ENCODE results near the gene NRARP.

Gene NRARP

GRCh38 chr9:137276473-137277328, 25.4 kb downstream of the NRARP start:
- Histone ChIP-seq H3K9me3 (ENCODE audit: control insufficient read depth in 2 of 2, low read length in 2 of 2) (no peaks in the 10 kb centered on the region), H3K4me1 (ENCODE audit: control insufficient read depth in 2 of 2, insufficient read depth in 2 of 2, low read length in 2 of 2) (peaks cover 21 to 35% of the 10 kb centered on the region in 2 donors), H3K4me3 (ENCODE audit: low read length in 2 of 2) (peak overlapping the region; percentile 85), H3K27me3 (ENCODE audit: control insufficient read depth in 2 of 2, insufficient read depth in 2 of 2, low read length in 2 of 2) (no peaks in the 10 kb centered on the region), H3K36me3 (ENCODE audit: control insufficient read depth in 2 of 2, insufficient read depth in 2 of 2, low read length in 2 of 2) (peaks cover 16 to 19% of the 10 kb centered on the region in 2 donors), H3K27ac (ENCODE audit: low read depth in 2 of 2, low read length in 2 of 2) (peak overlapping the region; percentile 91 to 96), H3K9ac (ENCODE audit: low read depth in 1 of 2, low read length in 2 of 2) (peak overlapping the region; percentile 92 to 99)

- H3K36me3 ChIP-seq (ENCODE audit: control insufficient read depth in 2 of 2, insufficient read depth in 2 of 2, low read length in 2 of 2), result peaks cover 15 to 19% of the 10 kb centered on the region in 2 donors
- H3K9ac ChIP-seq (ENCODE audit: low read depth in 1 of 2, low read length in 2 of 2), result peak overlapping the region in 1 of 2 donors; percentile 1
- no peaks in the 10 kb centered on the region for H3K9me3 ChIP-seq (ENCODE audit: control insufficient read depth in 2 of 2, low read length in 2 of 2)
- peaks cover 19 to 35% of the 10 kb centered on the region in 2 donors for H3K4me1 ChIP-seq (ENCODE audit: control insufficient read depth in 2 of 2, insufficient read depth in 2 of 2, low read length in 2 of 2)
- no peak overlapping the region for H3K4me3 ChIP-seq (ENCODE audit: low read length in 2 of 2)
- no peaks in the 10 kb centered on the region for H3K27me3 ChIP-seq (ENCODE audit: control insufficient read depth in 2 of 2, insufficient read depth in 2 of 2, low read length in 2 of 2)
- peak overlapping the region; percentile 91 to 96 for H3K27ac ChIP-seq (ENCODE audit: low read depth in 2 of 2, low read length in 2 of 2)
Measured at GRCh38 chr9:137275588-137276472, 26.2 kb downstream of the NRARP start.

- Histone ChIP-seq H3K4me3 (ENCODE audit: low read length in 2 of 2) (no peak overlapping the region), H3K9ac (ENCODE audit: low read depth in 1 of 2, low read length in 2 of 2) (peak overlapping the region in 1 of 2 donors; percentile 1), H3K36me3 (ENCODE audit: control insufficient read depth in 2 of 2, insufficient read depth in 2 of 2, low read length in 2 of 2) (peaks cover 15 to 19% of the 10 kb centered on the region in 2 donors), H3K4me1 (ENCODE audit: control insufficient read depth in 2 of 2, insufficient read depth in 2 of 2, low read length in 2 of 2) (peaks cover 19 to 35% of the 10 kb centered on the region in 2 donors), H3K9me3 (ENCODE audit: control insufficient read depth in 2 of 2, low read length in 2 of 2) (no peaks in the 10 kb centered on the region), H3K27me3 (ENCODE audit: control insufficient read depth in 2 of 2, insufficient read depth in 2 of 2, low read length in 2 of 2) (no peaks in the 10 kb centered on the region), H3K27ac (ENCODE audit: low read depth in 2 of 2, low read length in 2 of 2) (no peak overlapping the region)
Measured at GRCh38 chr9:137275203-137275587, 26.9 kb downstream of the NRARP start.

- peak overlapping the region in 1 of 2 donors; percentile 73 for H3K9ac ChIP-seq (ENCODE audit: low read depth in 1 of 2, low read length in 2 of 2)
- H3K4me3 ChIP-seq (ENCODE audit: low read length in 2 of 2), result no peak overlapping the region
- no peaks in the 10 kb centered on the region for H3K27me3 ChIP-seq (ENCODE audit: control insufficient read depth in 2 of 2, insufficient read depth in 2 of 2, low read length in 2 of 2)
- H3K4me1 ChIP-seq (ENCODE audit: control insufficient read depth in 2 of 2, insufficient read depth in 2 of 2, low read length in 2 of 2), result peaks cover 27 to 47% of the 10 kb centered on the region in 2 donors
- H3K9me3 ChIP-seq (ENCODE audit: control insufficient read depth in 2 of 2, low read length in 2 of 2), result no peaks in the 10 kb centered on the region
- peak overlapping the region; percentile 63 to 90 for H3K27ac ChIP-seq (ENCODE audit: low read depth in 2 of 2, low read length in 2 of 2)
- peaks cover 6 to 10% of the 10 kb centered on the region in 2 donors for H3K36me3 ChIP-seq (ENCODE audit: control insufficient read depth in 2 of 2, insufficient read depth in 2 of 2, low read length in 2 of 2)
Measured at GRCh38 chr9:137273611-137274320, 28.3 kb downstream of the NRARP start.

- H3K4me1 ChIP-seq (ENCODE audit: control insufficient read depth in 2 of 2, insufficient read depth in 2 of 2, low read length in 2 of 2), result peaks cover 31 to 51% of the 10 kb centered on the region in 2 donors
- H3K27me3 ChIP-seq (ENCODE audit: control insufficient read depth in 2 of 2, insufficient read depth in 2 of 2, low read length in 2 of 2), result no peaks in the 10 kb centered on the region
- H3K27ac ChIP-seq (ENCODE audit: low read depth in 2 of 2, low read length in 2 of 2), result no peak overlapping the region
- no peaks in the 10 kb centered on the region for H3K9me3 ChIP-seq (ENCODE audit: control insufficient read depth in 2 of 2, low read length in 2 of 2)
- peaks cover 6 to 12% of the 10 kb centered on the region in 2 donors for H3K36me3 ChIP-seq (ENCODE audit: control insufficient read depth in 2 of 2, insufficient read depth in 2 of 2, low read length in 2 of 2)
- no peak overlapping the region for H3K4me3 ChIP-seq (ENCODE audit: low read length in 2 of 2)
- no peak overlapping the region for H3K9ac ChIP-seq (ENCODE audit: low read depth in 1 of 2, low read length in 2 of 2)
Measured at GRCh38 chr9:137273095-137273490, 29.0 kb downstream of the NRARP start.

- H3K36me3 ChIP-seq (ENCODE audit: control insufficient read depth in 2 of 2, insufficient read depth in 2 of 2, low read length in 2 of 2), result peaks cover 6 to 16% of the 10 kb centered on the region in 2 donors
- H3K9me3 ChIP-seq (ENCODE audit: control insufficient read depth in 2 of 2, low read length in 2 of 2), result no peaks in the 10 kb centered on the region
- no peak overlapping the region for H3K9ac ChIP-seq (ENCODE audit: low read depth in 1 of 2, low read length in 2 of 2)
- H3K27ac ChIP-seq (ENCODE audit: low read depth in 2 of 2, low read length in 2 of 2), result no peak overlapping the region
- H3K4me3 ChIP-seq (ENCODE audit: low read length in 2 of 2), result no peak overlapping the region
- no peaks in the 10 kb centered on the region for H3K27me3 ChIP-seq (ENCODE audit: control insufficient read depth in 2 of 2, insufficient read depth in 2 of 2, low read length in 2 of 2)
- H3K4me1 ChIP-seq (ENCODE audit: control insufficient read depth in 2 of 2, insufficient read depth in 2 of 2, low read length in 2 of 2), result peaks cover 31 to 52% of the 10 kb centered on the region in 2 donors
Measured at GRCh38 chr9:137272241-137273094, 29.6 kb downstream of the NRARP start.

GRCh38 chr9:137271696-137272076, 30.4 kb downstream of the NRARP start:
- Histone ChIP-seq H3K36me3 (ENCODE audit: control insufficient read depth in 2 of 2, insufficient read depth in 2 of 2, low read length in 2 of 2) (peaks cover 9 to 16% of the 10 kb centered on the region in 2 donors), H3K4me3 (ENCODE audit: low read length in 2 of 2) (no peak overlapping the region), H3K9ac (ENCODE audit: low read depth in 1 of 2, low read length in 2 of 2) (no peak overlapping the region), H3K9me3 (ENCODE audit: control insufficient read depth in 2 of 2, low read length in 2 of 2) (no peaks in the 10 kb centered on the region), H3K27ac (ENCODE audit: low read depth in 2 of 2, low read length in 2 of 2) (no peak overlapping the region), H3K4me1 (ENCODE audit: control insufficient read depth in 2 of 2, insufficient read depth in 2 of 2, low read length in 2 of 2) (peaks cover 23 to 44% of the 10 kb centered on the region in 2 donors), H3K27me3 (ENCODE audit: control insufficient read depth in 2 of 2, insufficient read depth in 2 of 2, low read length in 2 of 2) (no peaks in the 10 kb centered on the region)

- H3K27ac ChIP-seq (ENCODE audit: low read depth in 2 of 2, low read length in 2 of 2), result no peak overlapping the region
- peaks cover 11 to 21% of the 10 kb centered on the region in 2 donors for H3K36me3 ChIP-seq (ENCODE audit: control insufficient read depth in 2 of 2, insufficient read depth in 2 of 2, low read length in 2 of 2)
Measured at GRCh38 chr9:137270929-137271695, 31.0 kb downstream of the NRARP start.

More at GRCh38 chr9:137270929-137271695, 31.0 kb downstream of the NRARP start:
- Histone ChIP-seq H3K9ac (ENCODE audit: low read depth in 1 of 2, low read length in 2 of 2) (no peak overlapping the region), H3K27me3 (ENCODE audit: control insufficient read depth in 2 of 2, insufficient read depth in 2 of 2, low read length in 2 of 2) (no peaks in the 10 kb centered on the region), H3K4me3 (ENCODE audit: low read length in 2 of 2) (no peak overlapping the region), H3K9me3 (ENCODE audit: control insufficient read depth in 2 of 2, low read length in 2 of 2) (no peaks in the 10 kb centered on the region), H3K4me1 (ENCODE audit: control insufficient read depth in 2 of 2, insufficient read depth in 2 of 2, low read length in 2 of 2) (peaks cover 17 to 40% of the 10 kb centered on the region in 2 donors)
